ENCODE results near the gene CADM2.

CADM2 gene

GRCh38 chr3:85571835-85572234, 613.0 kb downstream of the CADM2 start:
- DNase-seq (ENCODE audit: low spot score): no peak

- no peak for DNase-seq (ENCODE audit: low spot score)
Observed at GRCh38 chr3:85572426-85572825, 613.6 kb downstream of the CADM2 start.

- DNase-seq (ENCODE audit: low spot score): no peak
Observed at GRCh38 chr3:85572978-85573377, 614.2 kb downstream of the CADM2 start.

GRCh38 chr3:85574006-85574705, 615.4 kb downstream of the CADM2 start:
- no peak for DNase-seq (ENCODE audit: low spot score)

- peak; percentile 56 for DNase-seq (ENCODE audit: low spot score)
Observed at GRCh38 chr3:85576091-85576690, 617.4 kb downstream of the CADM2 start.

- no peak for DNase-seq (ENCODE audit: low spot score)
Observed at GRCh38 chr3:85576697-85577200, 618.0 kb downstream of the CADM2 start.

GRCh38 chr3:85584779-85585356, 626.1 kb downstream of the CADM2 start:
- no peak for DNase-seq (ENCODE audit: low spot score)

- DNase-seq (ENCODE audit: low spot score): no peak
Observed at GRCh38 chr3:85586018-85586417, 627.2 kb downstream of the CADM2 start.

- no peak for DNase-seq (ENCODE audit: low spot score)
Observed at GRCh38 chr3:85589145-85589544, 630.4 kb downstream of the CADM2 start.

GRCh38 chr3:85591451-85591850, 632.7 kb downstream of the CADM2 start:
- DNase-seq (ENCODE audit: low spot score): no peak

GRCh38 chr3:85592256-85592655, 633.5 kb downstream of the CADM2 start:
- no peak for DNase-seq (ENCODE audit: low spot score)

GRCh38 chr3:85594676-85595075, 635.9 kb downstream of the CADM2 start:
- DNase-seq (ENCODE audit: low spot score): no peak

GRCh38 chr3:85603378-85603777, 644.6 kb downstream of the CADM2 start:
- no peak for DNase-seq (ENCODE audit: low spot score)

- no peak for DNase-seq (ENCODE audit: low spot score)
Observed at GRCh38 chr3:85604641-85605040, 645.9 kb downstream of the CADM2 start.

- no peak for DNase-seq (ENCODE audit: low spot score)
Observed at GRCh38 chr3:85605066-85605465, 646.3 kb downstream of the CADM2 start.

- no peak for DNase-seq (ENCODE audit: low spot score)
Observed at GRCh38 chr3:85626662-85627061, 667.9 kb downstream of the CADM2 start.

GRCh38 chr3:85627932-85628331, 669.1 kb downstream of the CADM2 start:
- DNase-seq (ENCODE audit: low spot score): no peak

- DNase-seq (ENCODE audit: low spot score): no peak
Observed at GRCh38 chr3:85631070-85631469, 672.3 kb downstream of the CADM2 start.

- no peak for DNase-seq (ENCODE audit: low spot score)
Observed at GRCh38 chr3:85632921-85633320, 674.1 kb downstream of the CADM2 start.

GRCh38 chr3:85652360-85652759, 693.6 kb downstream of the CADM2 start:
- DNase-seq (ENCODE audit: low spot score): no peak

GRCh38 chr3:85660451-85660850, 701.7 kb downstream of the CADM2 start:
- DNase-seq (ENCODE audit: low spot score): no peak

GRCh38 chr3:85662462-85662861, 703.7 kb downstream of the CADM2 start:
- no peak for DNase-seq (ENCODE audit: low spot score)

GRCh38 chr3:85667744-85668143, 709.0 kb downstream of the CADM2 start:
- no peak for DNase-seq (ENCODE audit: low spot score)

All from hematopoietic multipotent progenitor cell treated with erythropoietin and hydrocortisone succinate and interleukin-3 and kit ligand, for 15 days (in vitro differentiated cells).